GM18505 (cell line): ENCODE results near the gene KATNAL2.

Source experiments
- ATAC-seq: cut with Tn5 transposase; IDR thresholded peaks from one replicate; pipeline ENCODE4 v1.9.1; 2021; ENCODE audit not compliant: unreplicated experiment
- POLR2A ChIP-seq: IDR thresholded peaks from 4 replicates; pipeline ENCODE4 v1.6.1; 2011; ENCODE audit warnings: borderline replicate concordance; ENCODE audit not compliant: insufficient read depth, insufficient read length; ENCODE audit errors: extremely low read depth

The KATNAL2 gene

DNA sequence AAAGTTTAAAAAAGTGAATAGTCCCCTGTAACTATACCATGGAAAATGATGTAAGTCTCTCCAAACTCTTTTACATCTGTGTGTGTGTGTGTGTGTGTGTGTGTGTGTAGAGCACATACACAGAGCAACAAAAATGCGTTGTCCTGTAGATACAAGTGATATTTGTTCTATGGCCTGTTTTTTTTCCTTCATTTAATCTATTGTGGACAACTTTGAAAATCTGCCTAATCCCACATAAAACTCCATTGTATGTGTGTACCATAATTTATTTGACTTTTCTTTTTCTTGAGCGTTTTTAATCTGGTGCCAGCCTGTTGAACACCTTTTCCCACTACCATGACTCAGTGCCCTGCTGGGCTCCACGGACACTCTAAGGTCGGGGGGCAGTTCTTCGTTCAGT is 170.3 kb downstream of the KATNAL2 start:
- no peak for TF ChIP-seq POLR2A
- no peak for ATAC-seq

DNA sequence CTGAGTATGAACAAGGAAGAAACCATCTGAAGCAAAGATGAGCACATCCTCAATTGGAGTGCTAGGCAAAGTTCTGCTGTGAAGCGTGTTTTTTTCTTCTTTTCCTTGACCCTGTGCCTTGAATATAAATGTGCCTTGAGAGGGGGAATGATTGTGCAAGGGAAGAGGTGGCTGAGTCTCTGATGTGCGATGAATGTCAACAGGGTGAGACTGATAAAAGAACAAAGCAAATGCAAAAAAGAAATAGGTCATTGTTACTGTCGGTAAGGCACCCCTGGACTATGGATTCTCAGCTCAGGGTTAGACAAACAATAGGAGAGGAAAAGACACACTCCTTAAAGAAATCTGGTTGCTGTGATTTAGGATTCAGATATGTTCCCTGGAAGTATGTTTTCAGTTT is 178.4 kb downstream of the KATNAL2 start:
- no peak for TF ChIP-seq POLR2A
- ATAC-seq: no peak

DNA sequence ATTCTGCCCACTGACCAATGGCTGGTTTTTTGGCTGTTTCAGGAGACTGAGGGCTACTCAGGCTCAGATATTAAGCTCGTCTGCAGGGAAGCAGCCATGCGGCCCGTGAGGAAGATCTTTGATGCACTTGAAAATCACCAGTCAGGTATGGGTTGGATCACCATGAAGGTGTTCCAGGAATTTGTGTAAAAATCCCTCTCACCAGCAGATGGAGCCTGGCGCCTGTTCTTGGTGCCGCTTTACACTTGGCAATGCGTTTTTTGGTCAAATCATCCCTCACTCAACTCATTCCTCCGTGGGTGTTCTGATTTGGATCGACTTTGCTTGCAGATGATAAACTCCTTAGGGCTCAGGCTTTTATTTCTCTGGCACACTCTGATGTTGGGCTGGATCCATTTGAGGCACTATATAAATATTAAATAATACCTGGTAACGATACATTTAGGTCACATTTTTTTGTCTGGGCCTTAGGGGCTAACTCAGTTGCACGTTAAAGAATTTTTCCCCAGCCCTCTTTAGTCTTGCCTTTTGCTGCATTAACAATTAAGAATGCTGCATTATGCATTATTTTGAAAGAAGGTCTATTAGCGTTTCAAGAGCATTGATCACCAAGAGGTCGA is 182.9 kb downstream of the KATNAL2 start:
- no peak for TF ChIP-seq POLR2A
- no peak for ATAC-seq

DNA sequence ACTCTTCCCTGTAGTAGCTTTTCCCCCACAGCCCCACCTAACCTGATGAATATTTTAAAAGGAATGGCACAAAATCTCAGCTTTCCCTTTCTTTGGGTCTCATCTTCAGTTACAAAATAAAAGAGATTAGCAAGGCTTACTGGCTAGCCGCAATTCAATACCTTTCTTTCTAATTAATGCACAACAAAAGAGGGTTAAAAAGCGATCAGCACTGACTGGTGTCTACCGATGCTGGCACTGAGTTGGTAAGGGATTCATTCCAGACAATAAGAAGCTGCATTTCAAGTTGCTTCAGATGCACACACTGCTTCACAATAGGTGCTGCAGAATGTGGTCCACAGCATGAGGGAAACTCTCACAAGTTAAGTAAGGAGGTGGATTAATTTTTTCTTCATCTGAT is 191.0 kb downstream of the KATNAL2 start:
- no peak for TF ChIP-seq POLR2A
- no peak for ATAC-seq

DNA sequence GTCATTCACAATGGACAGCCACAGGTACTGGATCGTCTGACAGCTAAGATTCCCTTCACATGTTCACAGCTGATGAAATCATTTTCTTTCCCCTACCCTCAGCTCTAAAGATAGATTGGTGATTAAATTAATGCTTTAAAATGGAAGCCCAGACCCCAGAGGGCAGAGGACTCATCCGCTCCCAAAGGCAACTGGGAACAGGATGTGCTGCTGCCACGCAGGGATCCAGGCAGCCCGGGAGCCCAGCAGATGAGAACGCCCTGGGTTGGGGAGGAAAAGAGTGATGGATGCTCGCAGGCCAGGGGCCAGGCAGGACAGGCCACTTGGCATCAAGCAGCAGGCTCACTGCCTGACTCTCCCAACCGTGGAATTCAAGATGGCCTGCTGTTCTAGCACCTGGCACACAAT is 191.6 kb downstream of the KATNAL2 start:
- ATAC-seq: no peak
- TF ChIP-seq POLR2A: no peak

DNA sequence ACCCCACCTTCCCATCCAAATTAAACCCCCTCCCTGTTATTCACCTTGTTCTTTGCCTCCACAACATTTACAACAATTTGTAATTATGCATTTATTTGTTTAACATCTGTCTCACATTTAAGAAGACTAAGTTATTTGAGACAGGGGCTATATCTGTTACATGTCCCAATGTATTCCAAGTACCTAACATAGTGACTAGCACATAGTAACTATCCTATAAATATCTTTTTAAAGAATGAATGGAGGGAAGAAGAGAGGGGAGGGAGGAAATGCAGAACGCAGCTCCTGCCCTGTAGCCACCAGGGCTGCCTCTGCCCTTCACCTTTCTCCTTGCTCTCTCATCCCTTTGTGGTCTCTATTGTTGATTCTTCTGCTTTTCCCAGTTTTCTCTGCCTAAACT is 192.3 kb downstream of the KATNAL2 start:
- ATAC-seq: no peak
- TF ChIP-seq POLR2A: no peak

DNA sequence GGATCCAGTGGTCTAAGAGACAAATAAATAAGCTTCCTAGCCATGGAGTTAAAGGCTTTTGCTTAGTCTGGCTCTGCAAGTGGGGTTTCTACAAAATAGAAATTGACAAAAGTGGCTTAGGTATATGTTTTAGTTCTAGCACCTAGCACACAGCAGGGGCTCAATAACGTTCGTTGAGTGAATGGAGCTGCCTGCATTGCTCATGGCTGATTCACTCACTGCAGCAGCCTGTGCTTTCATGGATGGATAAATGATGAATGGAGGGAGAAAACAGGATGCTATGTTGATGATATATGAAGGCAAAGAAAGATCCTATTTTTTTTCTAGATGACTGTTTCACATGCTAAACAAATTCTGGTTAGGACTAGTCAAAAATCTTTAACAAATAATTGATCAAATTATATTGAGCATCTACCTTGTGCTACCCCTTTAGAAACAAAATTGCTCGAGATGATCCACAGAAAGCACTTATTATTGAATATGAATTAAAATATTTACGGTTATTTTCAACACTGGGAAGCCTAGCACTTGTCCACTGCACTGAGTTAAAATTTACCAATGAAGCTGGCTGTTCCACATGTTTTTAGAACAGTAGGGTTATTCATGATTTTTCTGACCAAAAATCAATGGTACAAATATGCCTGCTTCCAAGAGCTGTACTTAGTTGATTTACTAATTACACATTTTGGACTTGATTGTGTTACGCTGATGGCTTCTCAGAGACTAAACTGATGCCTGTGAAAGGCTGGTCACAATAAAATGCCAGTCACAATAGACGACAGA is 193.3 kb downstream of the KATNAL2 start:
- no peak for ATAC-seq
- no peak for TF ChIP-seq POLR2A

DNA sequence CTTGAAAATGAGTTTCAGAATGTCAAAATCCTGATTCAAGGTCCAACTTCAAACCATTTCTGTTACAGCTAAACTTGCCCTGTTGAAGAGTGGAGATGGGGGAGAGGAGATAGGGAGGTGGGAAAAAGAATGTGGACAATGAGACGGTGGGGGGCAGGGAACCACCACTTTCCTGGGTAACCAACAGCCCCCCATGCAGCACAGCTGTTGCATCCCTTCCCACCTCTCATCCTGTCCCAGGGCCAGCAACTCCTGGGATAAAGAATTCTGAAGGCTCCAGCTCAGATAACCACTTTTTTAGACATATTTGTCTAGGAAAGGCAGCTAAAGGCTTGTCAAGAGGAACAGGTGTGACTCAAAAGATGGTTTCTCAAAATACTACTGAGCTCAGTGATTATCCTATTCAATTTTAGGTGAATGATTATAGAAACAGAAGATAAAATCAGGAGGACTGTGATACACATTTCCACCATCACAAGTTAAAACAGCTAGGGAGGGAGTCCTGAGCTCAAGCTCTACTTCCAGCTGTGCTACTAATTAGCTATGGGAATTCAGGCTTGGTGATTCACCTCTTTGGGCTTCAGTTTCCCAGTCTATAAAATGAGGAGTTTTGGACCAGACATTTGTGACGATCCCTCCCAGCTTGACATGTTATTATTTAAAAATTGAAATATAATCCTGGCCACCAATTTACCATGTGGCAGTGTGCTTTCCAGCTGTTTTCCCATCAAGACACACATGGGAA is 196.6 kb downstream of the KATNAL2 start:
- no peak for ATAC-seq
- TF ChIP-seq POLR2A: no peak

DNA sequence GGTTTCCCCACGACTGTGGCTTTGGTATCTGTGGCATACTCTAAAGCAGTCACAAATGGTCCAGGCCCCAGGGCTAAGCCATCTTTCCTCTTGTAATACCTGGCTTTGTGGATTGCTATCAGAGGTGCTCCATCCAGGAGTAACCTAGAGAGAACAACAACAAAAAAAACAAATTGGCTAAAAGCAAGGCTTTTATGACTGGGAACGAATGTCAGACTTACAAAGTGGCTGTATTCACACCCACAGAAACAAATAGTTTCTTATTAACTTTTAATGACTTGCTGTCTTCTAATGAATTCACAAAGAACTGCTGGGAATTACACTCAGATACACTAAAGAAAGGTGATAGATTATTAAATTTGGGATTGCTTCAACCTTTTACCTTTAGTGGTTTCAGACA is 197.8 kb downstream of the KATNAL2 start:
- ATAC-seq: no peak
- no peak for TF ChIP-seq POLR2A

DNA sequence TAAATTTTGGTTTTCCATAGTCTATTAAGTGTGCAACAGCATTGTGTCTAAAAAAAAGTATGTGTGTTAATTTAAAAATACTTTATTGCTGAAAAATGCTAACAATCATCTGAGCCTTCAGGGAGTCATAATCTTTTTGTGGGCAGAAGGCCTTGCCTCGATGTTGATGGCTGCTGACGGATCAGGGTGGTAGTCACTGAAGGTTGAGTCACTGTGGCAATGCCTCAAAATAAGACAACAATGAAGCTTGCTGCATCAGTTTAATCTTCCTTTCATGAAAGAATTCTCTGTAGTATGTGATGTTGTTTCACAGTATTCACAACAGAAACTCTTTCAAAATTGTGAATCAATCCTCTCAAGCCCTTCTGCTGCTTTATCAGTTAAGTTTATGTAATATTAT is 201.6 kb downstream of the KATNAL2 start:
- TF ChIP-seq POLR2A: no peak
- no peak for ATAC-seq

DNA sequence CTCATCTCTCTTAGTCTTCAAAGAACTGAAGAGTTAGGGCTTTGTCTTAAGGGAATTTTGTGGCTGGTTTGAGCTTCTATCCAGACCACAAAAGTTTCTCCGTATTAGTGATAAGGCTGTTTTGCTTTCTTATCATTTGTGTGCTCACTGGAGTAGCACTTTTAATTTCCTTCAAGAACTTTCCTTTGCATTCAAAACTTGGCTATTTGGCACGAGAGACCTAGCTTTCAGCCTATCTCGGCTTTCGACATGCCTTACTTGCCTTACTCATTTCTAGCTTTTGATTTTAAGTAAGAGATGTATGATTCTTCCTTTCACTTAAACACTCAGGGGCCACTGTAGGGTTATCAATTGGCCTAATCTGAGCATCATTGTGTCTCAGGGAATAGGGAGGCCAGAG is 203.0 kb downstream of the KATNAL2 start:
- ATAC-seq: peak; percentile 97
- no peak for TF ChIP-seq POLR2A

DNA sequence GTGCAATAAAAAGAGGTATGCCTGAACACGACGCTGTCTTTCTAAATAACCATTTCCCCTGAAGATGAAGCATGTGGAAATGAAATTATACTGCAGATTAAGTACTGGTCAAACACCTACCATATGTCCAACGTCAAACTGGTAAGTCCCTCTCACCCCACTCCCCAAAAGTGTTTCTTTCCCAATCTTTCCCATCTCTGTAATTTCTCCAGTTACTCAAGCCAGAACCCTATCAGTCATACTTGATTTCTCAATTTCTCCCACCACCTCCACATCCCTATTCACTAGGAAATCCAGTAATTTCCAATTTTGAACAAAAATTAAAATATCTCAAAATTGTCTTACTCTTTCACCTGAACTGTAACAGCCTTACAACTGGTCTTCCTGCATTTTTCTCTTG is 203.7 kb downstream of the KATNAL2 start:
- TF ChIP-seq POLR2A: no peak
- no peak for ATAC-seq

DNA sequence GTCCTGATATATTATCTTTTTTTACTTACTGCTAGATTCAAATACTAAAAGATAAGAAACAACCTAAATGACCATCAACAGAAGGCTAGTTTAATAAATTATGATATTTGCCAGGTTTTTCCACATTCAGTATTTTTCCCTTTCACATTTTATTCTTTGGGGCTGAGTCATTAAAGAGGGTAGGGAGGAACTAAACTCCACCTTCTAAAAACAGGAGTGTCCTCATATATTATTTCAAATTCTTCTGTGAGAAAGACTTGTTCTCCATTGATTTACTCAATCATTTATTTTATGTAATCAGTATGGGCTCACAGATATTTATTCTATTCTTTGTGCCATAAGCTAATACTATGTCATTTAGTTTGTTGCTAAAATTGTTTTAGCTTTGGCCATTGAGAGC is 223.9 kb downstream of the KATNAL2 start:
- no peak for TF ChIP-seq POLR2A
- ATAC-seq: no peak

DNA sequence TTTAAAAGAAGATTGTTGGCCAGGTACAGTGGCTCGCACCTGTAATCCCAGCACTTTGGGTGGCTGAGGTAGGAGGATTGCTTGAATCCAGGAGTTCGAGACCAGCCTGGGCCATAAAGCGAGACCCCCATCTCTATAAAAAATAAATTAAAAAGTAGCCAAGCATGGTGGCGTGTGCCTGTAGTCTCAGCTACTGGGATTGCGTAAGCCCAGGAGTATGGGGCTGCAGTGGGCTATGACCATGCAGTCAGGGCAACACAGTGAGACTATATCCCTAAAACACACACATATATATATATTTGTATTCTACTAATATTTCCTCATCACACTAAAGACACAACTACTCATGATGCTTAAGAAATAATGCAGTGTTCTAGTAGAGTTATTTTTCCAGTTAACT is 225.8 kb downstream of the KATNAL2 start:
- TF ChIP-seq POLR2A: no peak

DNA sequence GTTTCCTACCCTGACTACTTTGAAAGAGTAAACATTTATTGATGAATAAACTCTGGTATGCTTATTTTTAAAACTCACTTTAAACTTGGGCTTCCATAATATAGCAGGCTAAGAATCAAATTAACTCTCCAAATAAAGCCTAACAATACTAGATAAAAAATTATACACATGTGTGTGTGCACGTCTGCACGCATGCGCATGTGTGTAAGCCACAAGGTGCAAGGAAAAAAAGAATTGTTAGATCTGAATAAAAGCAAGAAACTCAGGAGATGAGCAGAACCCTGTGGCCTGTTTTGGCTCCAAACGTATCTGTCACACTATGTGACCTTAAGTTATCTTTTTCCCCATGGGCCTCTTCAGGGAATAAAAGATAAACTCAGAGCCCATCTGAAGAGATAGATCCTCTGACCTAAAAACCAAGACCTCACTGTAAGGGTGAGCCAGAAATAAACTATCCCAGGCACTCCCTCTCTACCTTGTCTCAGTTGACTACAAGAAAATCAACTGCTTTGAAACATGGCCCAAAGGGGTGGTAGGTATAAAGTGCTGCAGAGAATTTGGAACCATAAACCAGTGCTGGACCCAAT is 226.6 kb downstream of the KATNAL2 start:
- no peak for ATAC-seq
- no peak for TF ChIP-seq POLR2A

More for the DNA sequence above, 225.8 kb downstream of the KATNAL2 start:
- ATAC-seq: no peak
